MM.1S (cell line): ENCODE results near the gene RPL22L1.

ENCODE experiments used
- DNase-seq: peaks from one replicate; pipeline ENCODE4 v3.0.0-alpha.2; 2015
- H2AFZ ChIP-seq: fragments of 300-600 bp; sonication (generic); 2 replicates; pipeline ENCODE4 v1.6.0; 2016; ENCODE audit warnings: antibody characterized with exemption, low read length
- H3F3A ChIP-seq: fragments of 300-600 bp; sonication (generic); 2 replicates; pipeline ENCODE4 v1.6.1; 2016; ENCODE audit warnings: mild to moderate bottlenecking, antibody characterized with exemption, low read length, moderate library complexity, mixed read lengths; ENCODE audit not compliant: insufficient read depth
- H3K27ac ChIP-seq: fragments of 300-600 bp; sonication (generic); 2 replicates; pipeline ENCODE4 v1.5.1; 2016; ENCODE audit warnings: mild to moderate bottlenecking, low read length
- H3K27me3 ChIP-seq: fragments of 300-600 bp; sonication (generic); replicated peaks from 2 replicates; pipeline ENCODE4 v1.6.0; 2016; ENCODE audit warnings: low read length; ENCODE audit not compliant: insufficient read depth
- H3K36me3 ChIP-seq: fragments of 300-600 bp; sonication (generic); replicated peaks from 2 replicates; pipeline ENCODE4 v1.6.1; 2016; ENCODE audit warnings: mild to moderate bottlenecking, low read length, mixed read lengths; ENCODE audit not compliant: insufficient read depth
- H3K4me1 ChIP-seq: fragments of 300-600 bp; sonication (generic); 2 replicates; pipeline ENCODE4 v1.6.1; 2016; ENCODE audit warnings: low read length, mixed read lengths
- H3K4me2 ChIP-seq: fragments of 300-600 bp; sonication (generic); 2 replicates; pipeline ENCODE4 v1.6.0; 2016; ENCODE audit warnings: low read depth, low read length
- H3K4me3 ChIP-seq: fragments of 300-600 bp; sonication (generic); 2 replicates; pipeline ENCODE4 v1.5.1; 2016; ENCODE audit warnings: low read length, mixed read lengths
- H3K79me2 ChIP-seq: fragments of 300-600 bp; sonication (generic); 2 replicates; pipeline ENCODE4 v1.6.1; 2016; ENCODE audit warnings: mixed run types, low read length, mixed read lengths
- H3K9ac ChIP-seq: fragments of 300-600 bp; sonication (generic); 2 replicates; pipeline ENCODE4 v1.6.1; 2016; ENCODE audit warnings: low read length, mixed read lengths
- H3K9me2 ChIP-seq: fragments of 300-600 bp; sonication (generic); replicated peaks from 2 replicates; pipeline ENCODE4 v1.6.1; 2016; ENCODE audit warnings: mild to moderate bottlenecking, low read length, mixed read lengths; ENCODE audit not compliant: insufficient read depth
- H3K9me3 ChIP-seq: fragments of 300-600 bp; sonication (generic); replicated peaks from 2 replicates; pipeline ENCODE4 v1.6.1; 2016; ENCODE audit warnings: mild to moderate bottlenecking, low read length, mixed read lengths; ENCODE audit not compliant: insufficient read depth
- H4K20me1 ChIP-seq: fragments of 300-600 bp; sonication (generic); 2 replicates; pipeline ENCODE4 v1.6.1; 2016; ENCODE audit warnings: mild to moderate bottlenecking, low read length, moderate library complexity, mixed read lengths; ENCODE audit not compliant: insufficient read depth
- CTCF ChIP-seq: fragments of 300-600 bp; sonication (generic); IDR thresholded peaks from 2 replicates; pipeline ENCODE4 v1.5.1; 2016; ENCODE audit warnings: antibody characterized with exemption, low read length, mixed read lengths
- EZH2 ChIP-seq: fragments of 300-600 bp; sonication (generic); optimal IDR thresholded peaks from 2 replicates; pipeline ENCODE3; 2017; ENCODE audit warnings: low read depth, mild to moderate bottlenecking, antibody characterized with exemption, low read length, mixed read lengths
- EZH2phosphoT487 ChIP-seq: fragments of 300-600 bp; sonication (generic); IDR thresholded peaks from 2 replicates; pipeline ENCODE4 v1.6.1; 2018; ENCODE audit warnings: antibody characterized with exemption, low read length

The RPL22L1 gene

DNA sequence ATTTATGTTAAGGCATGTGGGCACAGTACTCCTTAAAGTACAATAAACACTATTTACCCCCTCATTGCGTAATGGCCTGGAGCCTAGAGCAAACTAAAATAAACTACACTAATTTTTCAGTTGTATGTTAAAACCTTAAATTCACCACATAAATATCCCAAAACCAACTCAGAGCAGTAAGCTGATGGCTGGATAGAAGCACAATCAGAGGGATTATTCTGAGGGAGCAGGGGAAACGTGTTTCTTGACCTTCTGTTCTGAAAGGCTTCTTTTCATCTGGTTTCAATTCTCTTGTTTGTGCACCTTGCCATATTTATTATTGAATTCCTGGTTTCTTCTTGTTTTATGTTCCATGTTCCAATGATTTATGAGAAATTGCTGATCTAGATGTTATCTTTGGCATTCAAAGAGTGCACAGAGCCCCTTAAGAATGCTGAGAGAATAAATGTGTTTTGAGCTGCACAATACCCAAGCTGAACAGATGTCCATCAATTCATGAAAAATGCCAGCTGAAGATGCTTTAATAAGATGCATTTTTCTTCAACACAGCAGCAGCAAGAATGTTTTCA is 29.6 kb downstream of the RPL22L1 start:
- no peak overlapping the region for H3K9ac ChIP-seq
- no peak overlapping the region for H3K27ac ChIP-seq
- H3K36me3 ChIP-seq: no peaks in the 10 kb centered on the region
- no peaks in the 10 kb centered on the region for H3F3A ChIP-seq
- H3K4me3 ChIP-seq: no peak overlapping the region
- TF ChIP-seq CTCF (no peak), EZH2 (no peak), EZH2phosphoT487 (no peak)
- H3K9me2 ChIP-seq: no peaks in the 10 kb centered on the region
- DNase-seq: no peak
- H3K9me3 ChIP-seq: no peaks in the 10 kb centered on the region
- H3K4me2 ChIP-seq: no peak overlapping the region
- no peaks in the 10 kb centered on the region for H3K27me3 ChIP-seq
- no peak overlapping the region for H2AFZ ChIP-seq
- no peaks in the 10 kb centered on the region for H3K79me2 ChIP-seq
- no peaks in the 10 kb centered on the region for H4K20me1 ChIP-seq
- H3K4me1 ChIP-seq: no peaks in the 10 kb centered on the region

DNA sequence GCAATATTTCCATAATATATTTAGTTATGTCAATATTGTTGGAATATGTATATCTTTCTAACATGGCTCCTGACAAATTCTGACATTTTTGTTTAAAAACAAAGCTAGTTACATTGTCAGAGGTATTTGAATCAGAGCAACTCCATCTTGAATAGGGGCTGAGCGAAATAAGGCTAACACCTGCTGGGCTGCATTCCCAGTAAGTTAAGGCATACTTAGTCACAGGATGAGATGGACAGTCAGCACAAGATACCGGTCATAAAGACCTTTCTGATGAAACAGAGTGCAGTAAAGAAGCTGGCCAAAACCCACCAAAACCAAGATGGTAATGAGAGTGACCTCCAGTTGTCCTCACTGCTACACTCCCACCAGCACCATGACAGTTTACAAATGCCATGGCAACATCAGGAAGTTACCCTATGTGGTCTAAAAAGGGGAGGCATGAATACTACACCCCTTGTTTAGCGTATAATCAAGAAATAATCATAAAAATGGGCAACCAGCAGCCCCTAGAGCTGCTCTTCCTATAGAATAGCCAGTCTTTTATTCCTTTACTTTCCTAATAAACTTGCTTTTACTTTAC is 30.4 kb downstream of the RPL22L1 start:
- TF ChIP-seq EZH2phosphoT487: no peak
- TF ChIP-seq EZH2: no peak
- no peak for TF ChIP-seq CTCF
- H3K27ac ChIP-seq: no peak overlapping the region
- no peak overlapping the region for H3K9ac ChIP-seq
- H3K36me3 ChIP-seq: no peaks in the 10 kb centered on the region
- no peak overlapping the region for H3K4me2 ChIP-seq
- H3K9me2 ChIP-seq: no peaks in the 10 kb centered on the region
- H4K20me1 ChIP-seq: no peaks in the 10 kb centered on the region
- DNase-seq: no peak
- H3K4me1 ChIP-seq: no peaks in the 10 kb centered on the region
- no peaks in the 10 kb centered on the region for H3K27me3 ChIP-seq
- H2AFZ ChIP-seq: no peak overlapping the region
- H3K9me3 ChIP-seq: no peaks in the 10 kb centered on the region
- no peaks in the 10 kb centered on the region for H3F3A ChIP-seq
- H3K4me3 ChIP-seq: no peak overlapping the region
- no peaks in the 10 kb centered on the region for H3K79me2 ChIP-seq

DNA sequence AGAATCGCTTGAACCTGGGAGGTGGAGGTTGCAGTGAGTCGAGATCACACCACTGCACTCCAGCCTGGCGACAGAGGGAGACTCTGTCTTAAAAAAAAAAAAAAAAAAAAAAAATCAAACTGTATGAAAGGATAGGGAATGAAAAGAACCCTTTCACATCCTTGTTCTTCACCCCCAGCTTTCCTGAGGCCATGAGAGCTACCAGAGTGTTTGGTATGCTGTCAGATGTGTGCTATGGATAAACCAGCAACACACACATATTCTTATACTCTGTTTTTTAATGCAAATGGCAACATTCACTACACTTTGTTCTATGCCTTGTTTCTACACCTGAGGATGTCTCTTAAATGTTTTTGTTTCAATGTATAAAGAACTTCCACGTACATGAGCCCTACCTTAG is 33.5 kb downstream of the RPL22L1 start:
- DNase-seq: no peak
- H4K20me1 ChIP-seq: no peaks in the 10 kb centered on the region
- no peaks in the 10 kb centered on the region for H3K27me3 ChIP-seq
- H3K4me2 ChIP-seq: no peak overlapping the region
- TF ChIP-seq EZH2phosphoT487 (no peak), EZH2 (no peak), CTCF (no peak)
- no peak overlapping the region for H3K4me3 ChIP-seq
- H3K36me3 ChIP-seq: no peaks in the 10 kb centered on the region
- H3K79me2 ChIP-seq: no peaks in the 10 kb centered on the region
- no peaks in the 10 kb centered on the region for H3K9me2 ChIP-seq
- H3K9ac ChIP-seq: no peak overlapping the region
- no peaks in the 10 kb centered on the region for H3K9me3 ChIP-seq
- H3F3A ChIP-seq: no peaks in the 10 kb centered on the region
- H3K27ac ChIP-seq: no peak overlapping the region
- no peak overlapping the region for H2AFZ ChIP-seq
- H3K4me1 ChIP-seq: no peaks in the 10 kb centered on the region
